C4-2B (cell line): ENCODE measurements around the gene CDH12.
"Not testable (repeated sequence)": the region's sequence is repeated elsewhere in the genome, so short reads cannot be mapped to it uniquely, and the experiment has no call there.

Experiments used
- H3K27ac ChIP-seq: fragments of 450-650 bp; 2 replicates; pipeline ENCODE4 v1.5.1; 2017
- CTCF ChIP-seq: fragments of 450-650 bp; conservative IDR thresholded peaks from 2 replicates; pipeline ENCODE4 v1.5.1; 2017; ENCODE audit warnings: mild to moderate bottlenecking
- ZFX ChIP-seq: fragments of 450-650 bp; IDR thresholded peaks from 2 replicates; pipeline ENCODE4 v1.6.1; 2017

Gene CDH12

GRCh38 chr5:22372826-22373660 is 480.1 kb downstream of the CDH12 start:
- TF ChIP-seq ZFX (no peak), CTCF (no peak)
- no peak overlapping the region for H3K27ac ChIP-seq

GRCh38 chr5:22372376-22372775 is 480.8 kb downstream of the CDH12 start:
- TF ChIP-seq ZFX (no peak), CTCF (no peak)
- no peak overlapping the region for H3K27ac ChIP-seq

- no peak overlapping the region for H3K27ac ChIP-seq
- TF ChIP-seq CTCF (no peak), ZFX (no peak)
These were observed 498.2 kb downstream of the CDH12 start for GRCh38 chr5:22354956-22355355.

- H3K27ac ChIP-seq, result no peak overlapping the region
- TF ChIP-seq CTCF (no peak), ZFX (no peak)
These were observed 500.7 kb downstream of the CDH12 start for GRCh38 chr5:22352493-22352892.

- no peak for TF ChIP-seq CTCF
- TF ChIP-seq ZFX, result no peak
- H3K27ac ChIP-seq, result no peak overlapping the region
These were observed 502.0 kb downstream of the CDH12 start for GRCh38 chr5:22351178-22351577.

GRCh38 chr5:22348027-22348426 is 505.1 kb downstream of the CDH12 start:
- H3K27ac ChIP-seq, result no peak overlapping the region
- TF ChIP-seq ZFX, result no peak

GRCh38 chr5:22344000-22344399 is 509.1 kb downstream of the CDH12 start:
- TF ChIP-seq ZFX (no peak), CTCF (no peak)

GRCh38 chr5:22341406-22341805 is 511.7 kb downstream of the CDH12 start:
- TF ChIP-seq CTCF (no peak), ZFX (no peak)
- no peak overlapping the region for H3K27ac ChIP-seq

More at GRCh38 chr5:22344000-22344399, 509.1 kb downstream of the CDH12 start:
- no peak overlapping the region for H3K27ac ChIP-seq

- not testable (repeated sequence) for H3K27ac ChIP-seq
These were observed 520.2 kb downstream of the CDH12 start for GRCh38 chr5:22332949-22333348.
